Measurements from ENCODE around the gene FXYD7.
A peak's percentile ranks its signal among the peaks of the same experiment; 100 is the strongest.

The FXYD7 gene

GRCh38 chr19:35110974-35111373 lies 32.1 kb upstream of the FXYD7 start:
- DNase-seq (ENCODE audit: low spot score) = no peak

- DNase-seq (ENCODE audit: low spot score) = no peak
Observed at GRCh38 chr19:35112995-35113688, 29.9 kb upstream of the FXYD7 start.

GRCh38 chr19:35114353-35115176 lies 28.5 kb upstream of the FXYD7 start:
- peak; percentile 59 for DNase-seq (ENCODE audit: low spot score)

- peak; percentile 63 for DNase-seq (ENCODE audit: low spot score)
Observed at GRCh38 chr19:35115177-35115951, 27.7 kb upstream of the FXYD7 start, which contains the start of gene FXYD3. Gene FXYD3, plus strand, starts transcription at chr19:35115823. Its CDS starts 3,554 bp downstream, at chr19:35119377.

GRCh38 chr19:35116072-35116801 lies 26.8 kb upstream of the FXYD7 start:
- DNase-seq (ENCODE audit: low spot score) = peak; percentile 73

- no peak for DNase-seq (ENCODE audit: low spot score)
Observed at GRCh38 chr19:35117116-35117515, 25.9 kb upstream of the FXYD7 start.

GRCh38 chr19:35117799-35118198 lies 25.3 kb upstream of the FXYD7 start:
- DNase-seq (ENCODE audit: low spot score) = no peak

- peak; percentile 48 for DNase-seq (ENCODE audit: low spot score)
Observed at GRCh38 chr19:35118268-35119020, 24.6 kb upstream of the FXYD7 start.

- DNase-seq (ENCODE audit: low spot score) = no peak
Observed at GRCh38 chr19:35119091-35119490, 24.0 kb upstream of the FXYD7 start.

- no peak for DNase-seq (ENCODE audit: low spot score)
Observed at GRCh38 chr19:35119578-35120155, 23.4 kb upstream of the FXYD7 start.

GRCh38 chr19:35120492-35120891 lies 22.6 kb upstream of the FXYD7 start:
- DNase-seq (ENCODE audit: low spot score) = peak; percentile 75

- peak; percentile 56 for DNase-seq (ENCODE audit: low spot score)
Observed at GRCh38 chr19:35120898-35121297, 22.2 kb upstream of the FXYD7 start.

GRCh38 chr19:35122687-35123551 lies 20.1 kb upstream of the FXYD7 start:
- DNase-seq (ENCODE audit: low spot score) = no peak

- DNase-seq (ENCODE audit: low spot score) = no peak
Observed at GRCh38 chr19:35123573-35123972, 19.5 kb upstream of the FXYD7 start.

- DNase-seq (ENCODE audit: low spot score) = peak; percentile 96
Observed at GRCh38 chr19:35124098-35125060, 18.7 kb upstream of the FXYD7 start.

GRCh38 chr19:35125270-35125717 lies 17.8 kb upstream of the FXYD7 start:
- DNase-seq (ENCODE audit: low spot score) = no peak

- peak; percentile 36 for DNase-seq (ENCODE audit: low spot score)
Observed at GRCh38 chr19:35125749-35126623, 17.1 kb upstream of the FXYD7 start.

- no peak for DNase-seq (ENCODE audit: low spot score)
Observed at GRCh38 chr19:35126624-35126959, 16.5 kb upstream of the FXYD7 start.

Measured in LoVo (cell line).